CD4-positive, alpha-beta T cell treated with Interleukin-6 for 4 hours (primary cell): Measurements from ENCODE around the gene CNTFR.
A peak's percentile ranks its signal among the peaks of the same experiment; 100 is the strongest.

Experiments
- DNase-seq: peaks from one replicate; pipeline ENCODE4 v3.0.0-alpha.2; 2020; ENCODE audit warnings: mixed read lengths

CNTFR gene

GRCh38 chr9:34620061-34620994 lies 30.8 kb upstream of the CNTFR start, which contains the start of gene DCTN3:
DCTN3 (minus strand) TSS chr9:34620495; CDS start chr9:34620464, 31 bp downstream.
- DNase-seq = peak; percentile 92

DNA sequence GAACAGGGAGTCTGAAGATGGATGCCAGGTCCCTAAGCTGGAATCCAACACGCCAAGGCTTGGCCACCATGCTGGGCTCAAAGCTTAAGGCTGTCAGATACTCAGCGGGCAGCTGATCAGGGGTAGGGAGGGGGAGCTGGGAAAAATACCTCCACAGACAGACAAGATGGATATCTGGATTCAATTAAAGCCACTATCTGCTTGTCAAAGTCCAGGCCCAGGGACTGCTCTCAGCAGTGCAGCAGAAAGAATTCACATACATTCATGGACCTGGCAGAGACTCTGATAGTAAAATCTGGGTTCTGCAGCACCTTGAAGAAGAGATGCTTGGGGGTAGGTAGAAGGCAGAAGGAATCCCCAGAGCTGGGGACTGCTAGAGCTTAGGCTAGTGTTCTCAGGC lies 25.6 kb upstream of the CNTFR start:
- no peak for DNase-seq

GRCh38 chr9:34612788-34613390 lies 23.4 kb upstream of the CNTFR start:
- peak; percentile 79 for DNase-seq

- peak; percentile 89 for DNase-seq
Measured at GRCh38 chr9:34611811-34612787, 22.6 kb upstream of the CNTFR start, which contains the start of gene RPP25L. RPP25L (minus strand) TSS chr9:34612097; CDS start chr9:34611296, 801 bp downstream.

DNA sequence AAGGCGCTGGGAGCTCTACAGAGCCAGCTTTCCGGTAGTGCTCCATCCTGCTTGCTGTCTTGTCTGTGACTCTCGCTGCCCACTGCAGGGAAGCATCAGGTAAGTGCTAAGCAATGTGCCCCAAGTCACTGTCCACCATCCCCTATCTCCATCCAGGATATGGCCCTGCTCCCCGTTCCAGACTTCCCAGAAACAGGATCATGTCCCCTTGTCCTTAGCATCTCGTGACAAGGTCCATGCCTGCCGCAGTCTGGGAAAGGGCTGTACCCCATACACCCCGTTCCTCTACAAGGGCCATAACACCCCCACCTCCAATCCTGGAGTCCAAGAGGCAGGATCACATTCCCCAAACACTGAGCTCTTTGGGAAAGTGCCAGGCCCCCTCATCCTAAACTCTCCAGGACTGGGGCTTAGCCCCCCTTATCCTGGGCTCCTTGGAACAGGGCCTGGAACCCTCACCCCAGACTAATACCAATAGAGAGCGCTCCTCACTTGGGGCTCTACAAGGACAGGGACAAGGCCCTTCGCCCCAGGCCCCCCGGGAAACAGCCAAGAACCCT lies 21.8 kb upstream of the CNTFR start:
- peak; percentile 16 for DNase-seq

- DNase-seq = no peak
Measured at GRCh38 chr9:34610434-34611206, 21.1 kb upstream of the CNTFR start.

DNA sequence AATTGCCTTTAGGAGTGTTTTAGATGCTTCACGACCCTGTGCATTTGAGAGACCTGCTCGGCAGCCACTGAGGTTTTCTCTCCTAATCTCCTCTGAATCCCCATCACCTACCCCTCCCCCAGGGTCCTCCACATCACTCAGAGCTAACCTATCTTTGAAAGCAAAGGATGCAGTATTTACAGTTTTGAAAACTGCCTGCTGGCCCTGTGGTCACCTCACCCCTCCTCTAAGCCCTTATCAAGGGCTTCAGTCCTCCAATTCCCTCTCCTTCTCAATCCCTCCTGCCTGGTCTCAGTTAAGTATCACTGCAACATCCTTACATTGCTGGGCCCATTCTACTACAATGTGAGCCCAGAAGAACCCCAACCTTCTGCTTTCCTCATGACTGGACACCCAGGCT lies 17.8 kb upstream of the CNTFR start:
- DNase-seq = no peak

- DNase-seq = no peak
Measured at GRCh38 chr9:34606905-34607304, 17.4 kb upstream of the CNTFR start.

GRCh38 chr9:34606190-34606589 lies 16.7 kb upstream of the CNTFR start:
- DNase-seq = no peak

DNA sequence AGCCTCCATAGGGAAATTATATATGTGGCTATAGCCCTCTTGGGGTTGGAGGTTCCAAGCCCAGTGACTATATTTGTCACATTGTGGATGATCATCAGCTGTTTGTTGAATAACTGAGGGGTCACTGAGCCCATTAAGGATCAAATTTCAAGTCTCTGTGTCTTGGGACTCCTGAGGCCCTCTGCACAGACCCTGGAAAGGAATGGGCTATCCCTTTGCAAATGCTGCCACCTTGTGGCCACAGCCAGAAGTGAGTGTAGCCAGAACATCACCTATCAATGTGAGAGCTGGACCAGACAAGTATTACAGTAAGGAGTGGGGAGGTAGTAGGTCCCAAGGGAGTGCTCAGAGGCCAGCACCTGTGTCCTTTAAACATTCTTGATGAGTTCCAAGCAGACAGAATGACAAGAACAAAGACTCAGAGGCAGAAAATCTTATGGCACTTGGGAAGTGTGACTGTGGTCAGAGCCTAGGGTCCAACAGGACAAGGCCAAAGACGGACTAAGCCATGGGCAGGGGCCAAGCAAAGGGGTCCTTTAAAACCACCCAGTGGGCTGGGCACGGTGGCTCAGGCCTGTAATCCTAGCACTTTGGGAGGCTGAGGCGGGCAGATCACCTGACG lies 14.2 kb upstream of the CNTFR start:
- DNase-seq = peak; percentile 84

DNA sequence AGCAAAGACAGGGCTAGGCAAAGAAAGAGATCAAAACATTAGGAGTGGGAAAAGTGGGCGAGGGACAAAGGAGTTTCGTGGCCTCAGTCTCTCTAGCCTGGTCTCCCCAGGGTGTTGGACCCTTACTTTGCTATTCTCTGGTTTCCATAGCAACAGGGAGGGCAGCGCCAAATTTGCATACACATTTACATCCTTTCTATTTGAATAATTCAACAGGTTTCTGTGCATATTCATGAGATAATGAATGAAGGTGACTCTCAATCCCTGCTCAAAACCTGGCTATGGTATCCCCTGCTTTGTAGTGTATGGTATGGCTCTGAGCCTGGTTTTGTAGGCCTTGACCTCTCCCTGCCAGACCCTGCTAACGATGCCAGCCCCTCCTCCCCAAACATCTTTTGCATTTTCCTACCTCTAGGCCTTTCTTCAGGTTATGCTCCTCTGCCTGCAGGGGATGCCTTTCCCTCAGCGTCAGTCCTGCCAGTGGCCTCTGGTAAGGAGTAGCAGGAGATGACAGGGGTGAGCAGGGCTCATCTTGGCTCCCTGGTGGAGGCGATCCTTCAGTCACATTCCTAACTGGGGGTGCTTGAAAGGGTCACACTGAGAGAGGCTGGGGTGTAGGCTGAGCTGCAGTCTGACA lies 12.5 kb upstream of the CNTFR start:
- DNase-seq = no peak

DNA sequence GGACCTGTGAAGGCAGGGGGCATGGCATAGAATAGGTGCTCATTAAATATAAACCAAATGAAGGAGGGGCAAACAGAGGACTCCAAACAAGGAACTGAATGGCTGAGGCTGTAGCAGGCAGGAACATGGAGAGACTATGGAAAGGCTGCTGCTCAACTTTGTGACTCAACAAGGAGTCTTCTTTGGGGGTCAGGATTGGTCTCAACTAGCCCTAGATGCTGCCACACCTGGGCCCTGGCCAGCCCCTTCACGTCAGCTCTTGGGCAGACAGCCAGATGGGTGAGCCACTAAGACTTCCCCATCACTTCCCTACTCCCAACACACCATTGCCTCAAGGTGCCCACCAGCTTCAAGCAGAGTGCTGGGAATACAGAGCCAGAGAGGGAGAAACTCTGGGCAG lies 11.4 kb upstream of the CNTFR start:
- DNase-seq = no peak

DNA sequence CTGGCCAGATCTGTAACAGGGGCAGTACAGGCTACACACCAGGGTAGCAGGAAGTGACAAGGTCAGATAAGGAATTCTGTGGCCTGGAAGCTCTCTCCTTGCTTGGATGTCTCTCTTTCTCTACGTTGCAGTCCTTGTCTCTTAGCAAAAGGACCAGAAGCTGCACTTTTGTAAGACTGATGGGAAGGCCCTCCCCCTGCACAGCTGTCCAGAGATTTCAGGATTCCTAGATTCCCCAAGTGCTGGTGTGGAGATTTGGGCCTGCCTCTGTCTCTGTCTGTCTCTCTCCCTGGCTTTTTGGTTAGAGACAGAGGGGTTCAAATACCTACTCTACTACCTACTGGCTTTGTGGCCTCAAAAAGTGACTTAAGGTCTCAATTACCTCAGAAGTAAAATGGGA lies 10.0 kb upstream of the CNTFR start:
- DNase-seq = no peak

DNA sequence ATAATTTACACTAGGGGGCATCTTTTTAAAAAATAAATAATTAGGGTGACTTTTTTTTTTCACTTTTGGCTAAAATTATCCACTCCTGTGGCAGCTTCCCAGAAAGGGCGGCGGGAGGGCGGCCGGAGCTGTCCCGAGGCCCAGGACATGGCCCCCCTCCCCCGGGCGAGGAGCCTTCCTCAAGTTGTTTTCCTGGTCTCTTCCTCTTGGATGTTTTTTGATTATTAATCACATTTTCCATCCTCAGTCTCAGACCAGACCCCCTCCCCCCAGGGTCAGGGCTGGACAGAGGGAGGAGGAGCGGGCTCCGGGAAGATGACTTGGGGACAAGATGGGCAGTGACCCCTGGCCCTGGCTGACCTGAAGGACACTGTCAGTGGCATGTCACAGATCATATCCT lies 4.7 kb upstream of the CNTFR start:
- DNase-seq = no peak

GRCh38 chr9:34592895-34593601 lies 3.5 kb upstream of the CNTFR start:
- DNase-seq = no peak

DNA sequence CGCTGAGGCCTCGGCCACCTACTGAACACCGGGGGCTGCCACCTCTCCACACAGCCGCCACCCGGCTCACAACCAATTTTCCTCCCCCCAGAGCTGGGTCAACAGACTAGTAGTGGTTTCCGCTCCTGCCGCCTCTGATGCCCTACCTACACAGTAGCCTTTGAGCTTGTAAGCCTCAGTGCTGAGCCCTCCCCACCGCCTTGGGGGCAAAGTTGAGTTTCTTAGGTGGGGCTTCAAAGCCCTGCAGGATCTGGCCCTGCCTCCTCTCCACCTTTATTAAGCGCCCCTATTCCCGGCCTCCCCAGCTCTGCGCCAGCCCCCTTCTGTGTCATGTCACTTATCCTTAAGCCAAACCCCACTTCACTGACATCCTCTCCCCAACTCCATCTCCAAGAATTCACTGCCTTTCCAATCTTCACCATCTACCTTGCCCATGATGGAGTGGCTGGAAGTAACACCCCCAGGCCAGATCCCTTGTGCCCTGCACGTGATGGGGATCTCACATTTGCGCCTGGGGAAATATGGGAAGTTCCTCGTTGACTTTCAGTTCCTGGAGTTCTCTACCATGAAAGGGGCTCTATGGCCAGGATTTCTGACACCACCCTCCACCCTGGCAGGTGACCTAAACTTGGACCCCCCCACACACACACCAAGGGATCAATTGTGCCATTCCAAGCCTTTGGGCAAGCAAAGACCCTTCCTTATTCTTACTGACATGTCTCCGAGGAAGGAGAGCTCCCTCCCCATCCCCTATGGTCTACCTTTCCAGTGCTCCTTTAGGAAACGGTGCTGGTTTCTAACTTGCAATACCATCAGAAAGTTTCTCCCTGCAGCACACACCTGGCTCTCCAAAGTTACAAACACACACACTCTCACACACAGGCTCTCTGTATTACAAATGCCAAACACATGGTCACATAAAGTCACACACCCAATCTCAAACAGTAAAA lies 2.7 kb upstream of the CNTFR start:
- no peak for DNase-seq

- peak; percentile 81 for DNase-seq
Measured at GRCh38 chr9:34591248-34591916, 1.9 kb upstream of the CNTFR start.
